SK-N-SH treated with all-trans-retinoic acid at 6 μM for 48 hours (cell line): Measurements from ENCODE around the gene SMAD5.

Experiments
- ARNTL ChIP-seq: fragments of 450-650 bp; formaldehyde crosslinking; IDR thresholded peaks from 2 replicates; pipeline ENCODE4 v1.5.0; 2020; ENCODE audit warnings: low read depth, mild to moderate bottlenecking, moderate library complexity, borderline replicate concordance
- BACH2 ChIP-seq: fragments of 250-450 bp; sonication (Bioruptor Pico); IDR thresholded peaks from 2 replicates; pipeline ENCODE4 v1.9.0; 2021; ENCODE audit warnings: mild to moderate bottlenecking, borderline replicate concordance
- CREB5 ChIP-seq: fragments of 250-450 bp; sonication (Bioruptor Pico); IDR thresholded peaks from 2 replicates; pipeline ENCODE4 v1.5.1; 2020; ENCODE audit warnings: low read depth, mild to moderate bottlenecking, moderate library complexity
- CSDC2 ChIP-seq: fragments of 250-450 bp; sonication (Bioruptor Pico); IDR thresholded peaks from 2 replicates; pipeline ENCODE4 v1.5.0; 2020; ENCODE audit warnings: mild to moderate bottlenecking, moderate library complexity
- PATZ1 ChIP-seq: fragments of 250-450 bp; sonication (Bioruptor Pico); IDR thresholded peaks from 2 replicates; pipeline ENCODE4 v1.8.0; 2020; ENCODE audit warnings: mild to moderate bottlenecking, moderate library complexity, borderline replicate concordance
- RARB ChIP-seq: fragments of 250-450 bp; sonication (Bioruptor Pico); IDR thresholded peaks from 2 replicates; pipeline ENCODE4 v1.8.0; 2021; ENCODE audit warnings: mild to moderate bottlenecking, moderate library complexity
- ZC3H10 ChIP-seq: fragments of 250-450 bp; sonication (Bioruptor Pico); IDR thresholded peaks from 2 replicates; pipeline ENCODE4 v1.5.1; 2021; ENCODE audit warnings: mild to moderate bottlenecking, moderate library complexity
- ZNF70 ChIP-seq: fragments of 450-650 bp; formaldehyde crosslinking; IDR thresholded peaks from 2 replicates; pipeline ENCODE4 v1.5.0; 2020; ENCODE audit warnings: mild to moderate bottlenecking, moderate library complexity
- TF ChIP-seq, protein P1 (sequence below): fragments of 250-450 bp; sonication (Bioruptor Pico); IDR thresholded peaks from 2 replicates; pipeline ENCODE4 v1.5.1; 2021; ENCODE audit warnings: mild to moderate bottlenecking, moderate library complexity
- TF ChIP-seq, protein P2 (sequence below): fragments of 250-450 bp; sonication (Bioruptor Pico); IDR thresholded peaks from 2 replicates; pipeline ENCODE4 v1.8.0; 2021; ENCODE audit warnings: low read depth, mild to moderate bottlenecking, moderate library complexity, borderline replicate concordance

DNA sequence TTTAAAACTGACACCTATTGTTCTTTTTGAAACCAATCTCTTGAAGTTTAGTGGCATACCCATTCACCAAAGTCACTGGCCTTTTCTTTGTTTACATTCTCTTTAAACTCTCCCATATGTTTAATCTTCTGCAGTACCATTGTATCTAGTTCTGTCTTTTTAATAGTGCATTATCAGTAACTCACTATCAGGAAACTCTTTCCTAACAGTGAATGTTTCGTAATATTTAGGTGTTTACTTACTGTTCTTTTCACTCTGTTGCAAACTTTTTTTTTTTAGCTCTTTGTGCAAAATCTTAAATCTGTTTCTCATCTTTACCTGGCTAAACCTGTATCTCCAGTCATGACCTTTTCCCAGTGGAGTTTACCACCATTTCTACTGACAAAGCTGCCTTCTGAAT is 17.2 kb downstream of the SMAD5 start:
- TF ChIP-seq, protein P1, sequence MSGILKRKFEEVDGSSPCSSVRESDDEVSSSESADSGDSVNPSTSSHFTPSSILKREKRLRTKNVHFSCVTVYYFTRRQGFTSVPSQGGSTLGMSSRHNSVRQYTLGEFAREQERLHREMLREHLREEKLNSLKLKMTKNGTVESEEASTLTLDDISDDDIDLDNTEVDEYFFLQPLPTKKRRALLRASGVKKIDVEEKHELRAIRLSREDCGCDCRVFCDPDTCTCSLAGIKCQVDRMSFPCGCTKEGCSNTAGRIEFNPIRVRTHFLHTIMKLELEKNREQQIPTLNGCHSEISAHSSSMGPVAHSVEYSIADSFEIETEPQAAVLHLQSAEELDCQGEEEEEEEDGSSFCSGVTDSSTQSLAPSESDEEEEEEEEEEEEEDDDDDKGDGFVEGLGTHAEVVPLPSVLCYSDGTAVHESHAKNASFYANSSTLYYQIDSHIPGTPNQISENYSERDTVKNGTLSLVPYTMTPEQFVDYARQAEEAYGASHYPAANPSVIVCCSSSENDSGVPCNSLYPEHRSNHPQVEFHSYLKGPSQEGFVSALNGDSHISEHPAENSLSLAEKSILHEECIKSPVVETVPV (CRISPR knock-in tag) = no peak
- no peak for TF ChIP-seq ZC3H10 (CRISPR knock-in tag)
- no peak for TF ChIP-seq RARB (CRISPR knock-in tag)
- TF ChIP-seq ARNTL (CRISPR knock-in tag) = no peak
- TF ChIP-seq CSDC2 (CRISPR knock-in tag) = no peak
- TF ChIP-seq BACH2 (CRISPR knock-in tag) = no peak
- no peak for TF ChIP-seq ZNF70
- TF ChIP-seq PATZ1 (CRISPR knock-in tag) = no peak
- TF ChIP-seq, protein P2, sequence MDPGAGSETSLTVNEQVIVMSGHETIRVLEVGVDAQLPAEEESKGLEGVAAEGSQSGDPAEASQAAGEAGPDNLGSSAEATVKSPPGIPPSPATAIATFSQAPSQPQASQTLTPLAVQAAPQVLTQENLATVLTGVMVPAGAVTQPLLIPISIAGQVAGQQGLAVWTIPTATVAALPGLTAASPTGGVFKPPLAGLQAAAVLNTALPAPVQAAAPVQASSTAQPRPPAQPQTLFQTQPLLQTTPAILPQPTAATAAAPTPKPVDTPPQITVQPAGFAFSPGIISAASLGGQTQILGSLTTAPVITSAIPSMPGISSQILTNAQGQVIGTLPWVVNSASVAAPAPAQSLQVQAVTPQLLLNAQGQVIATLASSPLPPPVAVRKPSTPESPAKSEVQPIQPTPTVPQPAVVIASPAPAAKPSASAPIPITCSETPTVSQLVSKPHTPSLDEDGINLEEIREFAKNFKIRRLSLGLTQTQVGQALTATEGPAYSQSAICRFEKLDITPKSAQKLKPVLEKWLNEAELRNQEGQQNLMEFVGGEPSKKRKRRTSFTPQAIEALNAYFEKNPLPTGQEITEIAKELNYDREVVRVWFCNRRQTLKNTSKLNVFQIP (CRISPR knock-in tag) = no peak
- no peak for TF ChIP-seq CREB5 (CRISPR knock-in tag)
